Right cardiac atrium (tissue), 5 donors: Measurements from ENCODE around the gene MAML2. TPM values are rescaled to one million over a fixed set of nuclear protein-coding genes. Genes with fewer than 3 reads are reported as not detected.

ENCODE experiments used
- ATAC-seq, 2 donors: fragments of 200-7000 bp; cut with Tn5 transposase; one replicate each; pipeline versions ENCODE4 v1.8.0 to v1.9.1; 2020; ENCODE audit warnings: moderate library complexity in 2 of 2, mild to moderate bottlenecking in 1 of 2
- DNase-seq, 3 donors: peaks; one replicate each; pipeline ENCODE4 v3.0.0-alpha.2; 2020
- H3K27ac ChIP-seq: one replicate; pipeline ENCODE4 v1.5.1; 2013; ENCODE audit warnings: mild to moderate bottlenecking, low read length, control low read depth, moderate library complexity
- H3K27me3 ChIP-seq: one replicate; pipeline ENCODE4 v1.6.1; 2013; ENCODE audit not compliant: control insufficient read depth, insufficient read depth
- H3K4me1 ChIP-seq: one replicate; pipeline ENCODE4 v1.6.1; 2013; ENCODE audit warnings: low read length; ENCODE audit not compliant: control insufficient read depth, insufficient read depth
- H3K4me3 ChIP-seq: one replicate; pipeline ENCODE4 v1.5.1; 2013; ENCODE audit warnings: low read length, control low read depth
- H3K9me3 ChIP-seq: one replicate; pipeline ENCODE4 v1.6.1; 2013; ENCODE audit warnings: low read length; ENCODE audit not compliant: control insufficient read depth
- WGBS: extraction: QIAGEN DNeasy Blood & Tissue Kit; methylation state at CpG from one replicate; pipeline ENCODE4 v1.1.7; 2013; 5-methylcytosine and 5-hydroxymethylcytosine counted together
- intact Hi-C, 4 donors: fragments of 100-400 bp; cut with DNase I; formaldehyde crosslinking; loops; one replicate each; pipeline versions ENCODE4 v1.11.0 to v1.14.0; 2022 to 2023
- polyA plus RNA-seq: library from polyadenylated mRNA; stranded (reverse); fragments of 200-250 nt; gene quantifications from one replicate; pipeline ENCODE4 v1.2.3, GENCODE V29; 2013
- total RNA-seq, 4 donors: library from RNA; stranded (reverse); fragmentation: NEBNext Ultra II Directional; extraction: Animal tissue kit (Norgen Biotek cat#: 25700); gene quantifications; one replicate each; pipeline ENCODE4 v1.2.1, GENCODE V29; 2021
- donor health status: healthy with polysubstance abuse.
- donor health status: DM: no; HTN: yes; CAD: no.
- donor health status: DM: no; HTN: no; CAD: no.
- donor health status: DM: no; HTN: yes; CAD: no; lungs with severe emphysema.
- donor health status: DM: yes; HTN: yes; CAD: no.

The MAML2 gene
- total and polyA plus RNA-seq, 5 donors: 2.7 to 9.9 (median 7.4) TPM

- H3K9me3 ChIP-seq: no peaks in the 10 kb centered on the region
- ATAC-seq: no peak
- H3K4me3 ChIP-seq: no peak overlapping the region
- peaks cover 19% of the 10 kb centered on the region for H3K4me1 ChIP-seq
- 43% methylated on average over 1 of the region's 1 CpG for WGBS
- H3K27ac ChIP-seq: no peak overlapping the region
- H3K27me3 ChIP-seq: no peaks in the 10 kb centered on the region
- DNase-seq: no peak
- intact Hi-C loops: no loop called here
These were observed 24.6 kb downstream of the MAML2 start for GRCh38 chr11:96318399-96318798.

- no peak overlapping the region for H3K4me3 ChIP-seq
- intact Hi-C loops: no loop called here
- ATAC-seq (no peak), DNase-seq (no peak)
- no peak overlapping the region for H3K27ac ChIP-seq
- H3K4me1 ChIP-seq: peaks cover 22% of the 10 kb centered on the region
- WGBS: 88% methylated on average over 2 of the region's 2 CpGs
- no peaks in the 10 kb centered on the region for H3K27me3 ChIP-seq
- no peaks in the 10 kb centered on the region for H3K9me3 ChIP-seq
These were observed 25.0 kb downstream of the MAML2 start for GRCh38 chr11:96317985-96318384.

GRCh38 chr11:96317571-96317970 is 25.4 kb downstream of the MAML2 start:
- DNase-seq (no peak), ATAC-seq (no peak)
- no peaks in the 10 kb centered on the region for H3K9me3 ChIP-seq
- H3K4me3 ChIP-seq: no peak overlapping the region
- intact Hi-C loops: no loop called here
- peaks cover 22% of the 10 kb centered on the region for H3K4me1 ChIP-seq
- H3K27me3 ChIP-seq: no peaks in the 10 kb centered on the region
- 54% methylated on average over 2 of the region's 2 CpGs for WGBS
- peak overlapping the region; percentile 13 for H3K27ac ChIP-seq

GRCh38 chr11:96316869-96317268 is 26.1 kb downstream of the MAML2 start:
- DNase-seq (no peak), ATAC-seq (no peak)
- Histone ChIP-seq H3K4me1 (peaks cover 20% of the 10 kb centered on the region), H3K27ac (no peak overlapping the region), H3K27me3 (no peaks in the 10 kb centered on the region), H3K9me3 (no peaks in the 10 kb centered on the region), H3K4me3 (no peak overlapping the region)
- intact Hi-C loops: no loop called here
- WGBS: 48% methylated on average over 3 of the region's 3 CpGs

GRCh38 chr11:96315476-96315875 is 27.5 kb downstream of the MAML2 start:
- H3K9me3 ChIP-seq: no peaks in the 10 kb centered on the region
- H3K27ac ChIP-seq: no peak overlapping the region
- H3K27me3 ChIP-seq: no peaks in the 10 kb centered on the region
- DNase-seq (no peak), ATAC-seq (no peak)
- H3K4me3 ChIP-seq: no peak overlapping the region
- peaks cover 19% of the 10 kb centered on the region for H3K4me1 ChIP-seq
- 68% methylated on average over 1 of the region's 1 CpG for WGBS
- intact Hi-C loops: no loop called here

- intact Hi-C loops: no loop called here
These were observed 28.5 kb downstream of the MAML2 start for GRCh38 chr11:96314326-96315020.

GRCh38 chr11:96313163-96313562 is 29.8 kb downstream of the MAML2 start:
- intact Hi-C loops: no loop called here

More at GRCh38 chr11:96314326-96315020, 28.5 kb downstream of the MAML2 start:
- ATAC-seq (peak; percentile 79 to 85), DNase-seq (peak; percentile 46 to 79 (median 66))
- Histone ChIP-seq H3K27me3 (no peaks in the 10 kb centered on the region), H3K27ac (peak overlapping the region; percentile 85), H3K4me3 (no peak overlapping the region), H3K9me3 (no peaks in the 10 kb centered on the region), H3K4me1 (peaks cover 19% of the 10 kb centered on the region)
- 27% methylated on average over 4 of the region's 4 CpGs for WGBS

GRCh38 chr11:96311120-96311568 is 31.9 kb downstream of the MAML2 start:
- intact Hi-C loops: no loop called here
- H3K27me3 ChIP-seq: no peaks in the 10 kb centered on the region
- DNase-seq (no peak), ATAC-seq (no peak)
- H3K9me3 ChIP-seq: no peaks in the 10 kb centered on the region
- no peak overlapping the region for H3K27ac ChIP-seq
- H3K4me1 ChIP-seq: peaks cover 15% of the 10 kb centered on the region
- no peak overlapping the region for H3K4me3 ChIP-seq
- WGBS: 34% methylated on average over 2 of the region's 2 CpGs

More at GRCh38 chr11:96313163-96313562, 29.8 kb downstream of the MAML2 start:
- no peak for DNase-seq
- Histone ChIP-seq H3K4me1 (peaks cover 16% of the 10 kb centered on the region), H3K4me3 (no peak overlapping the region), H3K27me3 (no peaks in the 10 kb centered on the region), H3K9me3 (no peaks in the 10 kb centered on the region), H3K27ac (no peak overlapping the region)
- 80% methylated on average over 6 of the region's 6 CpGs for WGBS
- ATAC-seq: no peak

GRCh38 chr11:96310236-96310635 is 32.8 kb downstream of the MAML2 start:
- no peak for ATAC-seq

GRCh38 chr11:96309643-96310017 is 33.4 kb downstream of the MAML2 start:
- Histone ChIP-seq H3K27ac (no peak overlapping the region), H3K4me1 (peaks cover 12% of the 10 kb centered on the region), H3K9me3 (no peaks in the 10 kb centered on the region), H3K27me3 (no peaks in the 10 kb centered on the region), H3K4me3 (no peak overlapping the region)
- no peak for ATAC-seq
- no peak for DNase-seq
- intact Hi-C loops: no loop called here
- 86% methylated on average over 5 of the region's 5 CpGs for WGBS

More at GRCh38 chr11:96310236-96310635, 32.8 kb downstream of the MAML2 start:
- H3K27me3 ChIP-seq: no peaks in the 10 kb centered on the region
- H3K9me3 ChIP-seq: no peaks in the 10 kb centered on the region
- peaks cover 13% of the 10 kb centered on the region for H3K4me1 ChIP-seq
- intact Hi-C loops: no loop called here
- H3K27ac ChIP-seq: no peak overlapping the region
- DNase-seq: no peak
- WGBS: 73% methylated on average over 1 of the region's 1 CpG
- H3K4me3 ChIP-seq: no peak overlapping the region

GRCh38 chr11:96309016-96309642 is 33.9 kb downstream of the MAML2 start:
- 86% methylated on average over 2 of the region's 2 CpGs for WGBS

More at GRCh38 chr11:96309016-96309642, 33.9 kb downstream of the MAML2 start:
- peaks cover 11% of the 10 kb centered on the region for H3K4me1 ChIP-seq
- H3K27ac ChIP-seq: no peak overlapping the region
- ATAC-seq (no peak), DNase-seq (no peak)
- intact Hi-C loops: no loop called here
- no peaks in the 10 kb centered on the region for H3K9me3 ChIP-seq
- H3K27me3 ChIP-seq: no peaks in the 10 kb centered on the region
- H3K4me3 ChIP-seq: no peak overlapping the region
